Naive B cell (primary cell): ENCODE measurements around the gene KLHDC10. TPM values are rescaled to one million over a fixed set of nuclear protein-coding genes. Genes with fewer than 3 reads are reported as not detected.
A peak's percentile ranks its signal among the peaks of the same experiment; 100 is the strongest.

Experiments used
- ATAC-seq, 2 donors: fragments of 150-1000 bp; cut with Tn5 transposase; 2 replicates each; pipeline ENCODE4 v1.10.0; 2021; ENCODE audit warnings: low read depth in 2 of 2, mild to moderate bottlenecking in 2 of 2, moderate library complexity in 2 of 2
- DNase-seq: peaks from one replicate; pipeline ENCODE4 v3.0.0; 2022
- H3K27ac Mint-ChIP-seq, 6 donors: one replicate each; pipeline ENCODE4 v1.8.0; 2020 to 2022; ENCODE audit warnings: mild to moderate bottlenecking in 6 of 6, mixed read lengths in 6 of 6, moderate library complexity in 5 of 6, inconsistent platforms in 2 of 6
- H3K27me3 Mint-ChIP-seq, 3 donors: one replicate each; pipeline ENCODE4 v1.8.0; 2021 to 2022; ENCODE audit warnings: mixed read lengths in 3 of 3, mild to moderate bottlenecking in 1 of 3
- H3K36me3 Mint-ChIP-seq, 2 donors: one replicate each; pipeline ENCODE4 v1.8.0; 2020 to 2022; ENCODE audit warnings: mixed read lengths in 2 of 2, inconsistent platforms in 1 of 2, mild to moderate bottlenecking in 1 of 2
- H3K4me1 Mint-ChIP-seq, 3 donors: one replicate each; pipeline ENCODE4 v1.8.0; 2020 to 2022; ENCODE audit warnings: mixed read lengths in 3 of 3, inconsistent platforms in 1 of 3, mild to moderate bottlenecking in 1 of 3, moderate library complexity in 1 of 3
- H3K4me3 Mint-ChIP-seq, 8 donors: one replicate each; pipeline ENCODE4 v1.8.0; 2020 to 2022; ENCODE audit warnings: mild to moderate bottlenecking in 8 of 8, mixed read lengths in 8 of 8, moderate library complexity in 8 of 8, inconsistent platforms in 2 of 8
- H3K9me3 Mint-ChIP-seq, 7 donors: one replicate each; pipeline ENCODE4 v1.8.0; 2020 to 2022; ENCODE audit warnings: mixed read lengths in 7 of 7, mild to moderate bottlenecking in 5 of 7, inconsistent platforms in 2 of 7, moderate library complexity in 1 of 7
- polyA plus RNA-seq, 6 donors: library from polyadenylated mRNA; unstranded; fragments of 300-500 nt; fragmentation: Illumina TruSeq; gene quantifications; one replicate each; pipeline ENCODE4 v1.2.3, GENCODE V29; 2021; ENCODE audit warnings: low read depth in 6 of 6

KLHDC10 gene
- polyA plus RNA-seq, 6 donors from 2014 or later: 1.4 to 6.5 (median 3.5) TPM

DNA sequence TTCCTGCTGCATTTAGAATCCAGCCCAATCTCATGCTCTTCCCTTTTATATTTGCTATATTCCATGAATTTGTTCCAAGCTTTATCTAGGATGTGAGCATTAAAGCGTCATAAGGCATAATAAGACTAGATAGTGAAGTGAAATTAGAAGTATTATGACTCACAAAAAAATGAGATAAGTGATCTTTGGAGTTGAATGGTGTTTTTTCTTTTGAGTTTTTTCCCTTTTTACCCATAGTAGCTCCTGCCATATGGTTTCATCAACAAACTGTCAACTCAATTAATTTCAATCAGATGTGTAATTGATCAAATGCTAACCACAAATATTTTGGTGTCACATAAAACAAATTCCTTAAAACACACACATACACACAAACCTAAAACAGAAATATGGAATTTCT lies 17.0 kb downstream of the KLHDC10 start:
- Mint-ChIP-seq H3K4me1 (peaks cover 38 to 63% (median 55%) of the 10 kb centered on the region in 3 donors), H3K27ac (no peak overlapping the region), H3K9me3 (no peaks in the 10 kb centered on the region), H3K36me3 (peaks cover 7 to 8% of the 10 kb centered on the region in 2 donors), H3K27me3 (no peaks in the 10 kb centered on the region), H3K4me3 (no peak overlapping the region)
- DNase-seq (no peak), ATAC-seq (no peak)

- Mint-ChIP-seq H3K27me3 (no peaks in the 10 kb centered on the region), H3K4me1 (peaks cover 21 to 52% (median 50%) of the 10 kb centered on the region in 3 donors), H3K9me3 (no peaks in the 10 kb centered on the region), H3K36me3 (no peaks in the 10 kb centered on the region), H3K4me3 (no peak overlapping the region), H3K27ac (peak overlapping the region in 4 of 6 donors; percentile 75 to 91 (median 79))
- DNase-seq (no peak), ATAC-seq (no peak)
Observed at GRCh38 chr7:130090745-130091532, 20.6 kb downstream of the KLHDC10 start.

DNA sequence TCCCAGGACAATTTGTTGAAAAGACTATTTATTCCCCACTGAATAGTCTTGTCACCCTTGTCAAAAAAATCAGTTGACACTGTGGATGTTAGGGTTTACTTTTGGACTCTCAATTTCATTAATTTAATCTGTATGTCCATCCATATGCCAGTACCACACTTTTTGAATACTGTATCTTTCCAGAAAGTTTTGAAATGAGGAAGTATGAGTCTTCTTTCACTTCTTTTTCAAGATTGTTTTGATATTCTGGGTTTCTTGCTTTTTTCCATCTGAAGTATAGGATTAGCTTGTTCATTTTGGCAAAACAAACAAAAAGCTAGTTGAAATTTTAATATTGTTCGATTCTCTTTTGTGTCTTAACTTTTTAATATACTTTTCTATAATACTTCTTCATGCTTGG lies 21.7 kb downstream of the KLHDC10 start:
- no peaks in the 10 kb centered on the region for H3K9me3 Mint-ChIP-seq
- peaks cover 19 to 49% (median 39%) of the 10 kb centered on the region in 3 donors for H3K4me1 Mint-ChIP-seq
- no peaks in the 10 kb centered on the region for H3K36me3 Mint-ChIP-seq
- peak overlapping the region; percentile 75 to 93 (median 90) for H3K27ac Mint-ChIP-seq
- peak overlapping the region; percentile 39 to 86 (median 76) for H3K4me3 Mint-ChIP-seq
- ATAC-seq (peak; percentile 48 to 53), DNase-seq (no peak)
- H3K27me3 Mint-ChIP-seq: no peaks in the 10 kb centered on the region

DNA sequence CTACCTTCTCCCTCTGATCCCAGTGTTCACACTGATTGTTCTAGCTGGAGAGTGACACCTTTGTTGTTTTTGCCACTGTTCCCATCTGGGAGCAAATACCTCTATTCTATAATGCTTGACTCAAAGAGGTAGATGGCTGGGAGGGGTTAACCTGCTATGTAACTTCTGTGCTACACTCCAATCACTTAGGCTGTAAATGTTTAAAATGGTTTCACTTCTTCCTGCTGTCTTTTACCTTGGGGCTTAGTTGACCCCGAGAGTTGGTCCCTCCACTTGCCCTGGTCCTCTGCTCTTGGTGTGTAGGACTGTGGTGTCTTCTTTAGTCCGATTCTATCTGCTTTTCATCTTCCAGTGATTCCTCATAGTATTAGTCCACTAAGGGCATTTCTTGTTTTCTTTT lies 22.3 kb downstream of the KLHDC10 start:
- peak overlapping the region; percentile 75 to 93 (median 92) for H3K27ac Mint-ChIP-seq
- peaks cover 19 to 47% (median 35%) of the 10 kb centered on the region in 3 donors for H3K4me1 Mint-ChIP-seq
- no peaks in the 10 kb centered on the region for H3K9me3 Mint-ChIP-seq
- DNase-seq (no peak), ATAC-seq (peak; percentile 70 to 77)
- peak overlapping the region; percentile 39 to 86 (median 76) for H3K4me3 Mint-ChIP-seq
- no peaks in the 10 kb centered on the region for H3K27me3 Mint-ChIP-seq
- no peaks in the 10 kb centered on the region for H3K36me3 Mint-ChIP-seq

- H3K4me3 Mint-ChIP-seq: no peak overlapping the region
- H3K9me3 Mint-ChIP-seq: peaks cover 0 to 6% (median 0%) of the 10 kb centered on the region in 7 donors
- DNase-seq (no peak), ATAC-seq (no peak)
- H3K27ac Mint-ChIP-seq: no peak overlapping the region
- peaks cover 5 to 9% of the 10 kb centered on the region in 2 donors for H3K36me3 Mint-ChIP-seq
- H3K4me1 Mint-ChIP-seq: peaks cover 34 to 47% (median 42%) of the 10 kb centered on the region in 3 donors
- H3K27me3 Mint-ChIP-seq: no peaks in the 10 kb centered on the region
Observed at GRCh38 chr7:130095812-130096211, 25.5 kb downstream of the KLHDC10 start.

DNA sequence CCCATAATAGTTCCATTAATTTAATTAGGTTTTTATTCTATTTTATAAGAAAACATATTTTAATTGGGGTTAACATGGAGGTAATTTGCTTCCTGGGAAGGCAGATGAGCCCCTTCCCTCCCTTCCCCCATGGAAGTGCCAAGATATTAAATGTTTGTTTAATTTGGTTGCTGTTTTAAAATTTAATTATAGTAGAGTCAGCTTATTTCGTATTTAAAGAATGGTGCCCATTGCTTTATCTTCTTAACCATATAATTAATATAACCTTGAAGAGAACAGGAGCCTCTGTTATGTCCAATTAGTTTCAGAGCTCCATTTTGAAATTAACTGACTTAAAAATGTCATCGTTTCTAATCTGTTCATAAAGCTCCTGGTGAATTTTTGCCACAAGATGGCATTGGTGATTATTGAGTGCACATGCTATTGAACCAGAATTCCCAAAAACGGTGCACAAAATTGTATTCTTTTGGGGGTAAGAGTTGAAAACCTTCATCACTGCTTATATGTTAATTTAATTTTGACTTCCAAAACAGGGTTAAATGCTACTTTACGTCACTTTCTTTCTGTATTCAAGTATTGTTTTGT lies 26.0 kb downstream of the KLHDC10 start:
- ATAC-seq: no peak
- H3K4me1 Mint-ChIP-seq: peaks cover 35 to 47% (median 42%) of the 10 kb centered on the region in 3 donors
- H3K27ac Mint-ChIP-seq: no peak overlapping the region
- H3K4me3 Mint-ChIP-seq: no peak overlapping the region
- peaks cover 0 to 6% (median 0%) of the 10 kb centered on the region in 7 donors for H3K9me3 Mint-ChIP-seq
- no peaks in the 10 kb centered on the region for H3K27me3 Mint-ChIP-seq
- no peak for DNase-seq
- peaks cover 5 to 9% of the 10 kb centered on the region in 2 donors for H3K36me3 Mint-ChIP-seq

DNA sequence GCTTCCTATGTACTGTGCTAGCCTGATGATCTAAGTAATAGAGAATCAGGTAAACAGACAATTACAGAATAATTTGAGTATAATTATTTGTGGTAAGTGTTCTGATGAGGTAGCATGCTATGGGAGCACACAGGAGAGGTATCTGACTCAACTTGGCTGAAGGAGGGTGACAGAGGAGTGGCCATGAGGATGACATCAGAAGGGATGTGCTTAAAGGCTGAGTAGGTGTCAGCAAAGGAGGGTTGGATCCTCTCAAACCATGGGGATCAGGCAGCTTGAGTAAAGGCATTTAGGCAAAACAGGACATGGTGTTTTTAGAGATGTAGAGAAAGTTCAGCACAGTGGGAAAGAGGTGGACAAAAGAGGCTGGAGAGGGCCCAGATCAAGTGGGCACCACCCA lies 29.0 kb downstream of the KLHDC10 start:
- Mint-ChIP-seq H3K4me1 (peaks cover 34 to 40% (median 38%) of the 10 kb centered on the region in 3 donors), H3K9me3 (peaks cover 0 to 6% (median 0%) of the 10 kb centered on the region in 7 donors), H3K36me3 (peaks cover 5 to 9% of the 10 kb centered on the region in 2 donors), H3K27ac (peak overlapping the region in 5 of 6 donors; percentile 40 to 91 (median 79)), H3K4me3 (peak overlapping the region in 2 of 8 donors; percentile 37 to 82), H3K27me3 (no peaks in the 10 kb centered on the region)
- ATAC-seq: no peak
- no peak for DNase-seq

GRCh38 chr7:130102588-130102987 lies 32.3 kb downstream of the KLHDC10 start:
- H3K27ac Mint-ChIP-seq: peak overlapping the region in 4 of 6 donors; percentile 21 to 77 (median 33)
- no peak for ATAC-seq

DNA sequence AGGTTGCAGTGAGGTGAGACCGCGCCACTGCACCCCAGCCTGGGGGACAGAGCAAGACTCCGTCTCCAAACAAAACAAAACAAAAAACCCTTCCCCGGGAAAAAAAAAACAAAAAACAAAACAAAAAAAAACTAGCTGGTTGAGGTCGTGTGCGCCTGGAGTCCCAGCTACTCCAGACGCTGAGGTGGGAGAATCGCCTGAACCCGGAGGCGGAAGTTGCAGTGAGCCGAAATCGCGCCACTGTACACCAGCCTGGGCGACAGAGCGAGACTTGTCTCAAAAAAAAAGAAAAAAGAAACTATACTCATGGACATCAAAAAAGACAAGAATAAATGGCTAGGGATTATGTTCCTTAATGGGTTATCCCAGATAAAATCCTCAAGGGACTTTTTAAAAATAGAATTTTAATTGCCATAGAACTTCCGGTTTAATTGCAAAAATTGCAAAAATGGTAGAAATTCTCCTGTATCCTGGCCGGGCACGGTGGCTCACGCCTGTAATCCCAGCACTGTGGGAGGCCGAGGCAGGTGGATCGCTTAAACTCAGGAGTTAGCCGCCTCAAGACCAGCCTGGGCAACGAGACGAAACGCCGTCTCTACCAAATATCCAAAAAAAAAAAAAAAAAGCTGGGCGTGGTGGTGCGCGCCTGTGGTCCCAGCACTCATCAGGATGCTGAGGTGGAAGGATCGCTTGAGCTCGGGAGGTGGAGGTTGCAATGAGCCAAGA lies 37.8 kb downstream of the KLHDC10 start:
- DNase-seq (no peak), ATAC-seq (no peak)
- no peaks in the 10 kb centered on the region for H3K27me3 Mint-ChIP-seq
- H3K27ac Mint-ChIP-seq: no peak overlapping the region
- H3K4me1 Mint-ChIP-seq: peaks cover 5 to 14% (median 13%) of the 10 kb centered on the region in 3 donors
- peaks cover 0 to 2% (median 0%) of the 10 kb centered on the region in 7 donors for H3K9me3 Mint-ChIP-seq
- peak overlapping the region in 1 of 8 donors; percentile 75 for H3K4me3 Mint-ChIP-seq
- no peaks in the 10 kb centered on the region for H3K36me3 Mint-ChIP-seq

More at GRCh38 chr7:130102588-130102987, 32.3 kb downstream of the KLHDC10 start:
- no peaks in the 10 kb centered on the region for H3K27me3 Mint-ChIP-seq
- H3K9me3 Mint-ChIP-seq: peaks cover 0 to 6% (median 0%) of the 10 kb centered on the region in 7 donors
- peaks cover 5 to 9% of the 10 kb centered on the region in 2 donors for H3K36me3 Mint-ChIP-seq
- no peak for DNase-seq
- peak overlapping the region in 3 of 8 donors; percentile 7 to 45 (median 17) for H3K4me3 Mint-ChIP-seq
- peaks cover 34 to 40% (median 38%) of the 10 kb centered on the region in 3 donors for H3K4me1 Mint-ChIP-seq

DNA sequence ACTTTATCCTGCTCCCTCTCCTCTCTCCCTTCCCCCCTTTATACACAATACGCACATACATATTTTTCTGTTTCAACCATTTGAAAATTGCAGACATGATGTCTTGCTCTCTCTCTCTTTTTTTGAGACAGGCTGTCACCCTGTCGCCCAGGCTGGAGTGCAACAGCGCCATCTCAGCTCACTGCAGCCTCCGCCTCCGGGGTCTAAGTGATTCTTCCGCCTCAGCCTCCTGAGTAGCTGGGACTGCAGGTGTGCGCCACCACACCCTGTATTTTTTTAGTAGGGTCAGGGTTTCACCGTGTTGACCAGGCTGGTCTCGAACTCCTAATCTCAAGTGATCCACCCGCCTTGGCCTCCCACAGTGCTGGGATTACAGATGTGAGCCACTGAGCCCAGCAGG lies 38.5 kb downstream of the KLHDC10 start:
- no peak for ATAC-seq
- Mint-ChIP-seq H3K36me3 (no peaks in the 10 kb centered on the region), H3K27ac (peak overlapping the region in 1 of 6 donors; percentile 21), H3K4me3 (no peak overlapping the region), H3K27me3 (no peaks in the 10 kb centered on the region), H3K4me1 (peaks cover 6 to 20% (median 19%) of the 10 kb centered on the region in 3 donors), H3K9me3 (peaks cover 0 to 2% (median 0%) of the 10 kb centered on the region in 7 donors)
- DNase-seq: no peak

DNA sequence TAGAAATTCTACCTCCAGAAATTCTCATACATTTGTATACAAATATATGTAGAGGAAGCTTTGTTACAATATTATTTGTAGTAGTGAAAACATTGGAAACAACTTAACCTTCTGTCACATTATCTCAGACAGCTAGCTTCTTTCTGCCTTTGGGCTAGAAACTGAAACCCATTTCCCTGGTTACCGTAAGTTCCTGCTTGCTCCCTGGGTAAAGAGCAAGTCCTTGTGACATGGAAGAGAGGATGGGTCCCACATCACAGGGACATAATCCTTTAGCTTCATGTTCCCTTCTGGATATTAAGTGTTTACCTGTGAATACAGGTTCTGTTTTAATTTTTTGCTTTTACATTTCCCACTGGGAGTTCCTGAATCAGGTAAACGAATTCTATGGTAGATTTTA lies 41.8 kb downstream of the KLHDC10 start:
- H3K4me1 Mint-ChIP-seq: peaks cover 16 to 33% (median 30%) of the 10 kb centered on the region in 3 donors
- no peak overlapping the region for H3K4me3 Mint-ChIP-seq
- DNase-seq (no peak), ATAC-seq (no peak)
- peaks cover 0 to 4% (median 2%) of the 10 kb centered on the region in 7 donors for H3K9me3 Mint-ChIP-seq
- peak overlapping the region in 4 of 6 donors; percentile 4 to 86 (median 58) for H3K27ac Mint-ChIP-seq
- H3K27me3 Mint-ChIP-seq: no peaks in the 10 kb centered on the region
- H3K36me3 Mint-ChIP-seq: peaks cover 4 to 7% of the 10 kb centered on the region in 2 donors

- no peaks in the 10 kb centered on the region for H3K27me3 Mint-ChIP-seq
Observed at GRCh38 chr7:130112662-130113425, 42.5 kb downstream of the KLHDC10 start.

More at GRCh38 chr7:130112662-130113425, 42.5 kb downstream of the KLHDC10 start:
- peak overlapping the region in 5 of 6 donors; percentile 7 to 85 (median 74) for H3K27ac Mint-ChIP-seq
- ATAC-seq (no peak), DNase-seq (no peak)
- peaks cover 16 to 33% (median 30%) of the 10 kb centered on the region in 3 donors for H3K4me1 Mint-ChIP-seq
- peaks cover 0 to 4% (median 2%) of the 10 kb centered on the region in 7 donors for H3K9me3 Mint-ChIP-seq
- peak overlapping the region in 3 of 8 donors; percentile 19 to 80 (median 50) for H3K4me3 Mint-ChIP-seq
- peaks cover 4 to 7% of the 10 kb centered on the region in 2 donors for H3K36me3 Mint-ChIP-seq
